ENCODE measurements around the gene LRRC32. TPM values are rescaled to one million over a fixed set of nuclear protein-coding genes. Genes with fewer than 3 reads are reported as not detected.
"Not testable (repeated sequence)": the region's sequence is repeated elsewhere in the genome, so short reads cannot be mapped to it uniquely, and the experiment has no call there.

LRRC32 gene
- total RNA-seq, 1 donor from 2014 or later: 17.5 TPM

DNA sequence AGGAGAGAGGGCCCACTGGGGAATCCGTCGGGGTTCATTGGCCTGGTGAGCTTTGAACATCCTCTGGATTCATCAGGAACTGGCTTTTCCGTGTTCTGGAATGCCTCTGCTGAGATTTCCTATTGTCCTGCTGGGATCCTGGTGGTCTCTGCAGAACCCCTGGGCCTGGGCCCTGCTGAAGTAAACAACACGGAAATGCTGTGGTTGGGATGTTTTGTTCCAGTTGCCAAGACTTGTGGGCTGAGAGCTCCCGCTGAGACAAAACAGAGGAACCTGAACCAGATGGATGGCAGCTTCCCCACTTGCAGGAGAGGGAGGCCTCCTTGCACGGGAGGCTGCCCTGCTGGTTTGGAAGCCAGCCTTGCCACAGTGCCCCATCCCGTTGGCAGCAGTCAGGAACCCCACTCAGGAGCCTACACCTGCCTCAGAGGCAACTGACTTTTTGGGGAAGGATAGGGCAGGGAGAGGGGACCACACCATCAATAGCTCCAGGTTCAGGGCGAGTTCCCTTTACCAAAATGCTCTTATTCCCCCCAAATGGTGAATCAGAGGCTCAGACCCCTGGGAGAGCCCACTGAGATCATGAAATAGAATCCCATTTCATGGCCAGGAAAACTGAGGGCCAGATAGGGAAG lies 60.7 kb downstream of the LRRC32 start:
- DNase-seq: peak; percentile 56

- DNase-seq: not testable (repeated sequence)
Measured at GRCh38 chr11:76608879-76609460, 61.6 kb downstream of the LRRC32 start.

DNA sequence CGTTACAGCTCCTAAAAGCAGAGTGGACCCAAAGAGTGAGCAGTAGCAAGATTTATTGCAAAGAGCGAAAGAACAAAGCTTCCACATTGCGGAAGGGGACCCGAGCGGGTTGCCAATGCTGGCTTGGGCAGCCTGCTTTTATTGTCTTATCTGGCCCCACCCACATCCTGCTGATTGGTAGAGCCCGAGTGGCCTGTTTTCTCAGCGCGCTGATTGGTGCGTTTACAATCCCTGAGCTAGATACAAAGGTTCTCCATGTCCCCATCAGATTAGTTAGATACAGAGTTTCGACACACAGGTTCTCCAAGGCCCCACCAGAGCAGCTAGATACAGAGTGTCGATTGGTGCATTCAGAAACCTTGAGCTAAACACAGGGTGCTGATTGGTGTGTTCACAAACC lies 62.3 kb downstream of the LRRC32 start:
- DNase-seq: not testable (repeated sequence)

Other genes with a start within 250 kb of the LRRC32 start
- 27.4 TPM for gene EMSY, start 225.7 kb downstream of the LRRC32 start, total RNA-seq
- 19.9 TPM for gene TSKU, start 112.6 kb upstream of the LRRC32 start, total RNA-seq
- gene ACER3, start 190.2 kb upstream of the LRRC32 start, total RNA-seq: 18.2 TPM